Breast epithelium (tissue), 3 donors: ENCODE results near the gene DSE.

Source experiments
- POLR2A ChIP-seq: fragments of 450-650 bp; IDR thresholded peaks from one replicate; pipeline ENCODE4 v1.6.1; 2016; ENCODE audit warnings: antibody characterized with exemption, mild to moderate bottlenecking, moderate library complexity
- TF ChIP-seq, protein P1 (sequence below), 3 donors: fragments of 450-650 bp; IDR thresholded peaks; one replicate each; pipeline ENCODE4 v1.5.1; 2016 to 2017; ENCODE audit warnings: antibody characterized with exemption in 3 of 3, mild to moderate bottlenecking in 3 of 3, moderate library complexity in 3 of 3

DNA sequence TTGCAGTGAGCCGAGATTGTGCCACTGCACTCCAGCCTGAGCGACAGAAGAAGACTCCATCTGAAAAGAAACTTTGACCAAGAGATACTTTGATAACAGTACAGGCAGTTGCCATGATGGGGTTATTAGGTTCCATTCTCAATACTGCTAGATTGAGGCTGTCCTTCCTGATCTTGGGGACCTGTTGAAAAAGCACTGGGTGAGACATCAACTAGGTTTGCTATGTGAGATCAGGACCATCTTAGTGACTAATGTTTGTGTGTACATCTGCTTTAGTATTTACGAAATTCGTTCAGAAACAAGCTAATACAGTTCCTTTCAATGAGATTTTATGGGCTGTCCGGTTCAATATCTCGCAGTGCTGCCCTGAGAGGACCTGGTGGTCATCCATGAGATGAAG is 2.6 kb downstream of the DSE start:
- no peak for TF ChIP-seq POLR2A
- TF ChIP-seq, protein P1, sequence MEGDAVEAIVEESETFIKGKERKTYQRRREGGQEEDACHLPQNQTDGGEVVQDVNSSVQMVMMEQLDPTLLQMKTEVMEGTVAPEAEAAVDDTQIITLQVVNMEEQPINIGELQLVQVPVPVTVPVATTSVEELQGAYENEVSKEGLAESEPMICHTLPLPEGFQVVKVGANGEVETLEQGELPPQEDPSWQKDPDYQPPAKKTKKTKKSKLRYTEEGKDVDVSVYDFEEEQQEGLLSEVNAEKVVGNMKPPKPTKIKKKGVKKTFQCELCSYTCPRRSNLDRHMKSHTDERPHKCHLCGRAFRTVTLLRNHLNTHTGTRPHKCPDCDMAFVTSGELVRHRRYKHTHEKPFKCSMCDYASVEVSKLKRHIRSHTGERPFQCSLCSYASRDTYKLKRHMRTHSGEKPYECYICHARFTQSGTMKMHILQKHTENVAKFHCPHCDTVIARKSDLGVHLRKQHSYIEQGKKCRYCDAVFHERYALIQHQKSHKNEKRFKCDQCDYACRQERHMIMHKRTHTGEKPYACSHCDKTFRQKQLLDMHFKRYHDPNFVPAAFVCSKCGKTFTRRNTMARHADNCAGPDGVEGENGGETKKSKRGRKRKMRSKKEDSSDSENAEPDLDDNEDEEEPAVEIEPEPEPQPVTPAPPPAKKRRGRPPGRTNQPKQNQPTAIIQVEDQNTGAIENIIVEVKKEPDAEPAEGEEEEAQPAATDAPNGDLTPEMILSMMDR (IDR thresholded peaks at IDR 0.05), result no peak
